ENCODE results near the gene HINFP. TPM values are rescaled to one million over a fixed set of nuclear protein-coding genes. Genes with fewer than 3 reads are reported as not detected.
A peak's percentile ranks its signal among the peaks of the same experiment; 100 is the strongest.

HINFP gene
- polyA plus RNA-seq, 4 donors: 12.3 to 37.5 (median 19.3) TPM

DNA sequence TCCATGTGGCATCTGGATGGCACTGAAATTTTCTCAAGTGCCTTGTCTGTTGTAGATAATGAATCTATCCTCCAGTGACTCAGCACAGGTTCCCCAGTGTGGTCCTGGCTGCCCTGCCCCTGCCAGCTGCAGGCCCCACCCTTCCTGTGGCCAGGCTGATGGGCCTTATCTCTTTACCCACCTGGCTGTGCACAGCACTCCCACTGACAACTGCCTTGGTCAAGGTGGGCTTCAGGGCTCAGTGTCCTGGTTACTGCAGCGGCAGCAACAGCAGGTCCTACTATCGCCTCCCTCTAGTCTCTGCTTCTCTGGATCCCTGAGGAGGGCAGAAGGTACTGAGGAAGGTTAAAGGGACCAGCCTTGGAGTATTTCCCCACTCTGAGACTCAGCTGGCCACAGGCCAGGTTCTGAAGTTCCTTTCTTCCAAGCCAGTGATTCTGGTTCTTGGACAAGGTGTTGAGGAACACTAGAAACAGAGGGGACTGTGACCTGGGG lies 33.6 kb upstream of the HINFP start:
- Histone ChIP-seq H3K4me1 (ENCODE audit: control insufficient read depth in 3 of 3, insufficient read depth in 2 of 3, low read depth in 1 of 3, low read length in 2 of 3) (peaks cover 0 to 29% (median 3%) of the 10 kb centered on the region in 3 donors), H3K27ac (ENCODE audit: low read depth in 1 of 3, low read length in 2 of 3) (no peak overlapping the region), H3K4me3 (ENCODE audit: low read depth in 1 of 3, low read length in 3 of 3) (no peak overlapping the region), H3K27me3 (ENCODE audit: control insufficient read depth in 3 of 3, insufficient read depth in 3 of 3, low read length in 3 of 3) (no peaks in the 10 kb centered on the region), H3K9me3 (ENCODE audit: control insufficient read depth in 2 of 2, insufficient read depth in 1 of 2, low read depth in 1 of 2, low read length in 1 of 2) (no peaks in the 10 kb centered on the region), H3K36me3 (ENCODE audit: control insufficient read depth in 3 of 3, insufficient read depth in 2 of 3, low read depth in 1 of 3, low read length in 3 of 3) (peaks cover 0 to 50% (median 3%) of the 10 kb centered on the region in 3 donors)
- WGBS, 3 donors: 90 to 93% (median 92%) methylated on average over 2 of the region's 2 CpGs
- FAIRE-seq (no peak), DNase-seq (no peak)

GRCh38 chr11:119088406-119088805 lies 33.0 kb upstream of the HINFP start:
- FAIRE-seq: no peak
- H3K27me3 ChIP-seq (ENCODE audit: control insufficient read depth in 3 of 3, insufficient read depth in 3 of 3, low read length in 3 of 3): no peaks in the 10 kb centered on the region
- H3K36me3 ChIP-seq (ENCODE audit: control insufficient read depth in 3 of 3, insufficient read depth in 2 of 3, low read depth in 1 of 3, low read length in 3 of 3): peaks cover 0 to 53% (median 3%) of the 10 kb centered on the region in 3 donors
- H3K4me1 ChIP-seq (ENCODE audit: control insufficient read depth in 3 of 3, insufficient read depth in 2 of 3, low read depth in 1 of 3, low read length in 2 of 3): peaks cover 2 to 35% (median 3%) of the 10 kb centered on the region in 3 donors
- H3K9me3 ChIP-seq (ENCODE audit: control insufficient read depth in 2 of 2, insufficient read depth in 1 of 2, low read depth in 1 of 2, low read length in 1 of 2): no peaks in the 10 kb centered on the region
- H3K27ac ChIP-seq (ENCODE audit: low read depth in 1 of 3, low read length in 2 of 3): no peak overlapping the region
- 95 to 97% (median 97%) methylated on average over 9 of the region's 9 CpGs for WGBS, 3 donors
- DNase-seq: no peak
- H3K4me3 ChIP-seq (ENCODE audit: low read depth in 1 of 3, low read length in 3 of 3): no peak overlapping the region

- H3K27ac ChIP-seq (ENCODE audit: low read depth in 1 of 3, low read length in 2 of 3): no peak overlapping the region
- H3K9me3 ChIP-seq (ENCODE audit: control insufficient read depth in 2 of 2, insufficient read depth in 1 of 2, low read depth in 1 of 2, low read length in 1 of 2): no peaks in the 10 kb centered on the region
- FAIRE-seq (no peak), DNase-seq (no peak)
- 77 to 100% (median 100%) methylated on average over 1 of the region's 1 CpG for WGBS, 3 donors
- H3K4me3 ChIP-seq (ENCODE audit: low read depth in 1 of 3, low read length in 3 of 3): no peak overlapping the region
- peaks cover 2 to 35% (median 4%) of the 10 kb centered on the region in 3 donors for H3K4me1 ChIP-seq (ENCODE audit: control insufficient read depth in 3 of 3, insufficient read depth in 2 of 3, low read depth in 1 of 3, low read length in 2 of 3)
- no peaks in the 10 kb centered on the region for H3K27me3 ChIP-seq (ENCODE audit: control insufficient read depth in 3 of 3, insufficient read depth in 3 of 3, low read length in 3 of 3)
- peaks cover 0 to 51% (median 3%) of the 10 kb centered on the region in 3 donors for H3K36me3 ChIP-seq (ENCODE audit: control insufficient read depth in 3 of 3, insufficient read depth in 2 of 3, low read depth in 1 of 3, low read length in 3 of 3)
Measured at GRCh38 chr11:119089319-119089718, 32.1 kb upstream of the HINFP start.

DNA sequence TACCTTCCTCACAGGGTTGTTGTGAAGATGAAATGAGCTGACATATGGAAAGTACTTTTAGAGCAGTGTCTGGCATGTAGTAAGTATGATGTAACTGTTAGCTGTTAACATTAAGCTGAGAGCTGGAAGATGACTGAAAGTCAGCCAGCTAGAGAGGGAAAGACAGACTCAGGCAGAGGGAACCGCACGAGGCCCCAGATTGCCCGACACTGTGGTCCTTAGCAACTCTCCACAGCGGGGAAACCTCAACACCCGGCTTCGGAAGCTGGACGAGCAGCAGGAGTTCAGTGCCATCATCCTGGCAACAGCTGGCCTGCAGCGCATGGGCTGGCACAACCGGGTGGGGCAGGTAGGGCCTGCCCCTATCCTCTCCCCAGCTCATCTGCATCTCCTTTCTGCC lies 30.2 kb upstream of the HINFP start:
- peaks cover 2 to 29% (median 2%) of the 10 kb centered on the region in 3 donors for H3K4me1 ChIP-seq (ENCODE audit: control insufficient read depth in 3 of 3, insufficient read depth in 2 of 3, low read depth in 1 of 3, low read length in 2 of 3)
- no peak overlapping the region for H3K27ac ChIP-seq (ENCODE audit: low read depth in 1 of 3, low read length in 2 of 3)
- WGBS, 3 donors: 76 to 82% (median 81%) methylated on average over 9 of the region's 9 CpGs
- H3K27me3 ChIP-seq (ENCODE audit: control insufficient read depth in 3 of 3, insufficient read depth in 3 of 3, low read length in 3 of 3): no peaks in the 10 kb centered on the region
- DNase-seq: no peak
- H3K9me3 ChIP-seq (ENCODE audit: control insufficient read depth in 2 of 2, insufficient read depth in 1 of 2, low read depth in 1 of 2, low read length in 1 of 2): no peaks in the 10 kb centered on the region
- H3K4me3 ChIP-seq (ENCODE audit: low read depth in 1 of 3, low read length in 3 of 3): no peak overlapping the region
- peaks cover 0 to 50% (median 3%) of the 10 kb centered on the region in 3 donors for H3K36me3 ChIP-seq (ENCODE audit: control insufficient read depth in 3 of 3, insufficient read depth in 2 of 3, low read depth in 1 of 3, low read length in 3 of 3)
- no peak for FAIRE-seq

GRCh38 chr11:119091966-119092879 lies 29.2 kb upstream of the HINFP start:
- Histone ChIP-seq H3K4me3 (ENCODE audit: low read depth in 1 of 3, low read length in 3 of 3) (no peak overlapping the region), H3K27me3 (ENCODE audit: control insufficient read depth in 3 of 3, insufficient read depth in 3 of 3, low read length in 3 of 3) (no peaks in the 10 kb centered on the region), H3K9me3 (ENCODE audit: control insufficient read depth in 2 of 2, insufficient read depth in 1 of 2, low read depth in 1 of 2, low read length in 1 of 2) (no peaks in the 10 kb centered on the region), H3K4me1 (ENCODE audit: control insufficient read depth in 3 of 3, insufficient read depth in 2 of 3, low read depth in 1 of 3, low read length in 2 of 3) (peaks cover 2 to 29% (median 2%) of the 10 kb centered on the region in 3 donors), H3K36me3 (ENCODE audit: control insufficient read depth in 3 of 3, insufficient read depth in 2 of 3, low read depth in 1 of 3, low read length in 3 of 3) (peaks cover 0 to 60% (median 3%) of the 10 kb centered on the region in 3 donors), H3K27ac (ENCODE audit: low read depth in 1 of 3, low read length in 2 of 3) (no peak overlapping the region)
- DNase-seq (no peak), FAIRE-seq (no peak)
- 79 to 86% (median 82%) methylated on average over 13 of the region's 13 CpGs for WGBS, 3 donors

DNA sequence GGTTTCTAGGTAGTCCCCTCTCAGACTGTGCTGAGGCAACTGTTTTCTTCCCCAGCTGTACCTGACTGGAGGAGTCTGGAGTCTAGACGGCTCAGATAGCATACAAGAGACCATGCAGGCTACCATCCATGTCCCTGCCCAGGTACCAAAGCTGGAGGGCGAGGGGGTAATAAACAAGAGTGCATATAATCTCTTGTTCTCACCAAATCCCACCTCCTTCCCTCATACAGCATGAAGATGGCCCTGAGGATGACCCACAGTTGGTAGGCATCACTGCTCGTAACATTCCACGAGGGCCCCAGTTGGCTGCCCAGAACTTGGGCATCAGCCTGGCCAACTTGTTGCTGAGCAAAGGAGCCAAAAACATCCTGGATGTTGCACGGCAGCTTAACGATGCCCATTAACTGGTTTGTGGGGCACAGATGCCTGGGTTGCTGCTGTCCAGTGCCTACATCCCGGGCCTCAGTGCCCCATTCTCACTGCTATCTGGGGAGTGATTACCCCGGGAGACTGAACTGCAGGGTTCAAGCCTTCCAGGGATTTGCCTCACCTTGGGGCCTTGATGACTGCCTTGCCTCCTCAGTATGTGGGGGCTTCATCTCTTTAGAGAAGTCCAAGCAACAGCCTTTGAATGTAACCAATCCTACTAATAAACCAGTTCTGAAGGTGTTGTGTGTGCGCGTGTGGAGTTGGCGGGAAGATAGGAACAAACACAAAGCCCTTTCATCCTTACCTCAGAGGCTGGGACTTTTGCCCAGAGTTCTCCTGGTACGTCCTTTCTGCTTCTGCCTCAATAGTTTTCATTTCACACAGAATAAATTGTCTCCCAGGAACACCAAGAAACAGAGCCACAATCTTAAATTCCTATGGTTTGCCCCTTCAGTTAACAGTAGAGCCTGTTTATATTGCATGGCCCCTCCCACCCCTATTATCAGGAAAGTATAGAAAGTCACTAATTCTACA lies 28.2 kb upstream of the HINFP start:
- Histone ChIP-seq H3K27ac (ENCODE audit: low read depth in 1 of 3, low read length in 2 of 3) (peak overlapping the region in 2 of 3 donors; percentile 69 to 78), H3K9me3 (ENCODE audit: control insufficient read depth in 2 of 2, insufficient read depth in 1 of 2, low read depth in 1 of 2, low read length in 1 of 2) (no peaks in the 10 kb centered on the region), H3K27me3 (ENCODE audit: control insufficient read depth in 3 of 3, insufficient read depth in 3 of 3, low read length in 3 of 3) (no peaks in the 10 kb centered on the region), H3K4me1 (ENCODE audit: control insufficient read depth in 3 of 3, insufficient read depth in 2 of 3, low read depth in 1 of 3, low read length in 2 of 3) (peaks cover 2 to 23% (median 2%) of the 10 kb centered on the region in 3 donors), H3K4me3 (ENCODE audit: low read depth in 1 of 3, low read length in 3 of 3) (peak overlapping the region; percentile 59 to 88 (median 81)), H3K36me3 (ENCODE audit: control insufficient read depth in 3 of 3, insufficient read depth in 2 of 3, low read depth in 1 of 3, low read length in 3 of 3) (peaks cover 2 to 63% (median 3%) of the 10 kb centered on the region in 3 donors)
- peak in 1 of 2 donors; percentile 39 for DNase-seq
- FAIRE-seq: no peak
- 17 to 41% (median 19%) methylated on average over 12 of the region's 12 CpGs for WGBS, 3 donors

DNA sequence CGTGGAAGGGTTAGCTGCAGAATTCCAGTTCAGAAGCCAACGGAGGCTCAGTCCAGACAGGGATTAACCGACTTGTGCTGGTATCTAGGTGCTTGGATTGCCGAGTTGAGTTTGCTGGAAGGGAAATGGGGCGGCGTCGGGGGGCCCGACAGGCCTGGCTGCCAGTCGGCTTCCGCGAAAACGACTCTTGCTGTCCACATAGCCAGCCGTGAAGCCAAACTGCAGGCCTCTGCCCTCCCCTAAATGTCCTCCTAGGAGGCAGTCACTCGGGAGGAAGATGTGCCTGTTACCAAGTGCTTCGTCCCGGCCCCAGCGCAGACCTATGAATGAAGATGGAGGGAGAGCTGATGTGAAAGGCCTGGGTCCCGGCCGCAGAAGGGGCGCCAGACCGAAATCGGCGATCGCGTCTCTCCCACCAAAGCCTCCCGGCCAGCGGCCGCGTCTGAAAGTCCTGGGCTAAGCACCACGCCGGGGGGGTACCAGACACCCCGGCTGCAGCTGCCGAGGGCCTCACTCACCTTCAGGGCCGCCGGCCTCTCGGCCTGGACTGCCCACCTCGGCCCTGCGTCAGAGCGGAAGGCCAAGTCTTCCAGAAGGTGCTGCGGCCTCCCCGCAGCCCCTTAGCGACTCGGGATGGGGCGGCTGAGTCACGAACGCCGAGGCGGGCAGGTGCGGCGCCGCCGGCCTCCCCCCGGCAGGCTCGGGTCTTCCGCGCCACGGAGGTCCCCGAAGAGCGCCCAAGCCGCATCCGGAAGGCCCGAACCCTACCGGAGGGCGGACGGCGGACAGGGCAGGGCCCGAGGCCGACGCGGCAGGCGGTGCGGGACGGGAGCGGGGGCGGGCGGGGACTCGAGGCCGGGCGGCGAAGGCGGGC lies 27.2 kb upstream of the HINFP start:
- WGBS, 3 donors: 0% methylated on average over 63 to 81 of the region's 81 CpGs
- FAIRE-seq: no peak
- Histone ChIP-seq H3K36me3 (ENCODE audit: control insufficient read depth in 3 of 3, insufficient read depth in 2 of 3, low read depth in 1 of 3, low read length in 3 of 3) (peaks cover 2 to 56% (median 3%) of the 10 kb centered on the region in 3 donors), H3K4me1 (ENCODE audit: control insufficient read depth in 3 of 3, insufficient read depth in 2 of 3, low read depth in 1 of 3, low read length in 2 of 3) (peaks cover 2 to 23% (median 2%) of the 10 kb centered on the region in 3 donors), H3K9me3 (ENCODE audit: control insufficient read depth in 2 of 2, insufficient read depth in 1 of 2, low read depth in 1 of 2, low read length in 1 of 2) (no peaks in the 10 kb centered on the region), H3K4me3 (ENCODE audit: low read depth in 1 of 3, low read length in 3 of 3) (peak overlapping the region; percentile 59 to 88 (median 81)), H3K27me3 (ENCODE audit: control insufficient read depth in 3 of 3, insufficient read depth in 3 of 3, low read length in 3 of 3) (no peaks in the 10 kb centered on the region), H3K27ac (ENCODE audit: low read depth in 1 of 3, low read length in 2 of 3) (peak overlapping the region; percentile 78 to 93 (median 88))
- peak in 1 of 2 donors; percentile 66 for DNase-seq

Measured in small intestine (tissue), 7 donors.